Kidney capillary endothelial cell (primary cell): Measurements from ENCODE around the gene UBE2QL1.

Experiments
- DNase-seq: peaks from one replicate; pipeline ENCODE4 v3.0.0-alpha.2; 2018; ENCODE audit warnings: low spot score

UBE2QL1 gene

GRCh38 chr5:6454628-6455053 is 6.0 kb downstream of the UBE2QL1 start:
- no peak for DNase-seq

- DNase-seq, result no peak
These were observed 7.0 kb downstream of the UBE2QL1 start for GRCh38 chr5:6455571-6456200.

- DNase-seq, result no peak
These were observed 8.2 kb downstream of the UBE2QL1 start for GRCh38 chr5:6456766-6457370.

GRCh38 chr5:6457592-6457991 is 8.9 kb downstream of the UBE2QL1 start:
- no peak for DNase-seq

- DNase-seq, result no peak
These were observed 10.2 kb downstream of the UBE2QL1 start for GRCh38 chr5:6458833-6459232.

- DNase-seq, result no peak
These were observed 11.2 kb downstream of the UBE2QL1 start for GRCh38 chr5:6459896-6460295.

- no peak for DNase-seq
These were observed 12.3 kb downstream of the UBE2QL1 start for GRCh38 chr5:6461006-6461405.

- DNase-seq, result no peak
These were observed 13.4 kb downstream of the UBE2QL1 start for GRCh38 chr5:6461793-6462650.

GRCh38 chr5:6462671-6463070 is 14.0 kb downstream of the UBE2QL1 start:
- no peak for DNase-seq

GRCh38 chr5:6464441-6464840 is 15.8 kb downstream of the UBE2QL1 start:
- no peak for DNase-seq

- DNase-seq, result no peak
These were observed 17.5 kb downstream of the UBE2QL1 start for GRCh38 chr5:6465831-6466790.

- no peak for DNase-seq
These were observed 18.4 kb downstream of the UBE2QL1 start for GRCh38 chr5:6466975-6467567.

GRCh38 chr5:6467591-6467990 is 18.9 kb downstream of the UBE2QL1 start:
- no peak for DNase-seq

- no peak for DNase-seq
These were observed 19.4 kb downstream of the UBE2QL1 start for GRCh38 chr5:6468104-6468503.

- no peak for DNase-seq
These were observed 20.2 kb downstream of the UBE2QL1 start for GRCh38 chr5:6468870-6469269.

GRCh38 chr5:6469836-6470235 is 21.2 kb downstream of the UBE2QL1 start:
- DNase-seq, result no peak

- no peak for DNase-seq
These were observed 22.0 kb downstream of the UBE2QL1 start for GRCh38 chr5:6470672-6471071.

GRCh38 chr5:6471252-6471651 is 22.6 kb downstream of the UBE2QL1 start:
- DNase-seq, result no peak

- DNase-seq, result no peak
These were observed 24.1 kb downstream of the UBE2QL1 start for GRCh38 chr5:6472792-6473191.

GRCh38 chr5:6473284-6473683 is 24.6 kb downstream of the UBE2QL1 start:
- DNase-seq, result no peak

GRCh38 chr5:6475626-6476312 is 27.1 kb downstream of the UBE2QL1 start:
- no peak for DNase-seq
